Activated CD4-positive, alpha-beta T cell treated with anti-CD3 and anti-CD28 coated beads, Interleukin-2, amount 50 U/mL, for 48 hours (primary cell): ENCODE measurements around the gene TLE4.
"Not testable (repeated sequence)": the region's sequence is repeated elsewhere in the genome, so short reads cannot be mapped to it uniquely, and the experiment has no call there.

Experiments used
- DNase-seq, 2 experiments: peaks; one replicate each; pipeline ENCODE4 v3.0.0-alpha.2; 2020

Gene TLE4

DNA sequence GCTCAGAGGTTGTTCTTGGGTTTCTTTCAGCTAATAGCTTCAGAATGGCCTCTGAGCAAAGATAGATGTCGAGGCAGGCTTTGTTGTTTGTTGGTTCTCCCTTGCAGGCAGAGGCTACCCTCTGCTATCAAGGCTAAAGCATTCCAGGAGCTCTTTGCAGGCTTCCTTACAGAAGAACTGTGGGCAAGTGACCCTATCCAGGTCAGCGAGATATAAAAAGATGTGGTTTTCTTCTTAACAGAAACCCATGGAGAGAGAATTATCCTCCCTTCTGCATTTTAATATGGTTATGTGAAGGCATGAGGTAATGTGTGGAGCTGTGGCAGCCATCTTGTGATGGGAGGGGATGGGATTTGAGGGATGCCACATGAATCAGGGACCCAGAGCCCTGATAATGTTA is 67.0 kb downstream of the TLE4 start:
- no peak for DNase-seq

DNA sequence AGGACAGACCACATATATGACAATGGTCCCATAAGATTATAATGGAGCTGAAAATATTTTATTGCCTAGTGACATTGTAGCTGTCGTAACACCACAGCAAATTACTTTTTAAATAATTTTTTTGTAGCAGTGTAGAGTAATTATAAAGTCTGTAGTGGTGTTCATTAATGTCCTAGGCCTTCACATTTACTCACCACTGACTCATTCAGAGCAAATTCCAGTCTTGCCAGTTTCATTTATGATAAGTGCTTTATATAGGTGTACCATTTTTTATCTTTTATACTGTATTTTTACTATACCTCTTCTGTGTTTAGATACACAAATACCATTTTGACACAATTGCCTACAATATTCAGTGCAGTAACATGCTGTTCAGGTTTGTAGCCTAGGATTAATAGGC is 67.6 kb downstream of the TLE4 start:
- no peak for DNase-seq

DNA sequence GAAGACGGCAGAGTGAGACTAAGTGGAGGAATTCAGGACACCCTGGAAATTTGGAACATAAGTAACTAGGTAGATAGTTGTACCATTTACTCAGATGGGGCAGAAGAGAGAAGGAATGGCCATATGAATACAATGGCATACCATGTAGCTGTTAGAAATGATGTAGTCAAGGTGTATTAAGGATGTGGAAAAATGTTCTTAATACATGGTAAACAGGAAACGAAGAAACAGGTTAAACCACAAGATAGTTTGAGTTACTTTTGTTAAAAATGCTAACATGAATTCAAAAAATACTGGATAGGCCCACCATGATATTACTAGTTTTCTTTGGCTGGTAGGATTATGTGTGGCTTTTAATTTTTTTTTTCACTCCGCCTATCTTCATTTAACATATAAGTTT is 68.3 kb downstream of the TLE4 start:
- DNase-seq: not testable (repeated sequence)

GRCh38 chr9:79641070-79641469 is 69.3 kb downstream of the TLE4 start:
- no peak for DNase-seq

GRCh38 chr9:79642671-79643070 is 70.9 kb downstream of the TLE4 start:
- DNase-seq: no peak

DNA sequence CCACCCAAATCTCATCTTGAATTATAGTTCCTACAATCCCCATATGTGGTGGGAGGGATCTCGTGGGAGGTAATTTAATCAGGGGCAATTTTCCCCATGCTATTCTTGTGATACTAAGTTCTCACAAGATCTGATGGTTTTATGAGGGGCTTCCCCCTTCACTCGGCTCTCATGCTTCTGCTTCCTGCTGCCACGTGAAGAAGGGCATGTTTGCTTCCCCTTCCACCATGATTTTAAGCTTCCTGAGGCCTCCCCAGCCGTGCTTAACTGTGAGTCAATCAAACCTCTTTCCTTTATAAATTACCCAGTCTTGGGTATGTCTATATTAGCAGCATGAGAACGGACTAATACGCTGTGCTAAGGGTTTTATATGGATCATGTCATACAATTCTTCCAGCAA is 72.3 kb downstream of the TLE4 start:
- DNase-seq: no peak

- DNase-seq: no peak
Measured at GRCh38 chr9:79644601-79645000, 72.8 kb downstream of the TLE4 start.

GRCh38 chr9:79645110-79645509 is 73.3 kb downstream of the TLE4 start:
- DNase-seq: no peak

DNA sequence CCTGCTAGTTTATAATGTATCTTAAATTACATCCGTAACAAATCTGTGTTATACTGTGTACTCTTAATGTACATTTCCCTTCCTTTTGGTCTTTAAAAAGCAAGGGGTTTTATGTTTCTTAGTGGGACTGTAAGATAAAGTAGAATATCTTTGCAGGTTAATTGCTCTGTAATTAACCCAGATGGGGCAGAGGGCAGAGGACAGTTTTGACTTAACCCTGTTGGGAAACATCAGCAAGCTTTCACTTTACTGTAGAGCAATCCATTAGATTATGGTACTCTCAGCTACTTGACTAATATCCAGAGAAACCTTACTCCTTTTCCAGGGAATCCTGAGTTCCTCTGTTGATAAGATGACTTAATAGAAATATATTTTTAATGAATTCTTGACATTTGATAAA is 74.3 kb downstream of the TLE4 start:
- DNase-seq: no peak

- no peak for DNase-seq
Measured at GRCh38 chr9:79651251-79651795, 79.6 kb downstream of the TLE4 start.

GRCh38 chr9:79652598-79652997 is 80.8 kb downstream of the TLE4 start:
- no peak for DNase-seq

DNA sequence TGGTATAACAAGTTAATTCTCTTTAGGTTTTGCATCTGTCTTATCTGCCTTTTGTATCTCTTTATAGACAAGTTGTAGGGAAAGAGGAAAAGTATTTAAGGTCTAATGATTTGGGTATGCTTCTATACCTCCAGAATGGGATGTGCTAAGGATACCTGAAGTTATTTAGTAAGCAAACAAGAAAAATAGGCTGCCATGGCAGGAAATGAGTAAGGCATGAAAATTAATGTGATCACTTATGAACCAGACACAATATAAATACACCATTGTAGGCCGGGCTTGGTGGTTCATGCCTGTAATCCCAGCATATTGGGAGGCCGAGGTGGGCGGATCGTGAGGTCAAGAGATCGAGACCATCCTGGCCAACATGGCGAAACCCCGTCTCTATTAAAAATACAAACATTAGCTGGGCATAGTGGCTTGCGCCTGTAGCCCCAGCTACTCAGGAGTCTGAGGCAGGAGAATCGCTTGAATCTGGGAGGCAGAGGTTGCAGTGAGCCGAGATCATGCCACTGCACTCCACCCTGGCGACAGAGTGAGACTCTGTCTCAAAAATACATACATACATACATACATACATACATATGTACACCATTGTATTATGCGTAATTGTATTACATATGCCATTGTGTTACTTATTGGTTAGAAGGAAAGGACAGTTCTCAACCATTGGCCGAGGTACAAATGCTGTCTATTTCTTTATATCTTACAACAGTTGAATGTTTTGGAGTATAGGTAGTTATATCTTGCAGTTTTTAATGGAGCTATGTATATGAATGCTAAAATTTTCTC is 83.0 kb downstream of the TLE4 start:
- DNase-seq: not testable (repeated sequence)

GRCh38 chr9:79655551-79655950 is 83.8 kb downstream of the TLE4 start:
- no peak for DNase-seq

DNA sequence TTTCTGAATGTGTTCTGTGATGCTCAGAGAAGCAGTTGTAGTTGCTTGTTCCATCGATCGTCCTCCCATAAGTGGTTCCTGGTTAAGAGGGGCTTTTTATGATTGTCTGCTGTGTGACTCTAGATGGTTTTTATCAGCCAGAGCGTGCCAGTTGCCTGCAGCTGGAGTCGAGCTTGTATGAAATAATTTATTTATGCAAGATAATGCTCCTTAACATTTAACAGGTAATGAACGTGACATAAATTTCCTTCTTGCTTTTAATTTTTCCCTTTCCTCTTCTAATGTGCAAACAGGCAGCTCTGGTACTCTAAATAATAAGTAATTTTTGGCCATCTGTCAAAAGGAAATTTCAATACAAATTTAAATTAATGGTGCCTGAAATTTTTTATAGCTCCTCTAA is 84.4 kb downstream of the TLE4 start:
- DNase-seq: no peak

GRCh38 chr9:79657891-79658290 is 86.1 kb downstream of the TLE4 start:
- no peak for DNase-seq

- no peak for DNase-seq
Measured at GRCh38 chr9:79658926-79659325, 87.2 kb downstream of the TLE4 start.

GRCh38 chr9:79660615-79661014 is 88.8 kb downstream of the TLE4 start:
- DNase-seq: no peak

- no peak for DNase-seq
Measured at GRCh38 chr9:79661279-79661678, 89.5 kb downstream of the TLE4 start.

- no peak for DNase-seq
Measured at GRCh38 chr9:79661886-79662536, 90.2 kb downstream of the TLE4 start.

GRCh38 chr9:79662537-79662956 is 90.8 kb downstream of the TLE4 start:
- no peak for DNase-seq

DNA sequence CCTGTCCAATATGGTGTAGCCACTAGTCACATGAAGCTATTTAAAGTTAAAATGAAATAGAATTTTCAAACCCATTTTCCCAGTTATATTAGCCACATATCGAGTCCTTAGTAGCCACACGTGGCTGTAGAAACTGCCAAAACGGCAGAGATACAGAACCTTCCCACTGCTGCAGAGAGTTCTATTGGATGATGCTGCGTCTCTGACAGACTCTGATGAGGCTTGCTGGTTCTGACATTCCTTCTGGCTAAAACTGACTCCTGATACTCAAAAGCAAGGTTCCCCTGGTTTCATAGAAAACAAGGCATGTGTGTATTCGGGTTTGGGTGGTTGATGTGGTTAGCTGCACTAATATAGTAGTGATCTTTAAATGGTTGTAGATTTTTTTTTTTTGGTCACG is 91.5 kb downstream of the TLE4 start:
- no peak for DNase-seq

DNA sequence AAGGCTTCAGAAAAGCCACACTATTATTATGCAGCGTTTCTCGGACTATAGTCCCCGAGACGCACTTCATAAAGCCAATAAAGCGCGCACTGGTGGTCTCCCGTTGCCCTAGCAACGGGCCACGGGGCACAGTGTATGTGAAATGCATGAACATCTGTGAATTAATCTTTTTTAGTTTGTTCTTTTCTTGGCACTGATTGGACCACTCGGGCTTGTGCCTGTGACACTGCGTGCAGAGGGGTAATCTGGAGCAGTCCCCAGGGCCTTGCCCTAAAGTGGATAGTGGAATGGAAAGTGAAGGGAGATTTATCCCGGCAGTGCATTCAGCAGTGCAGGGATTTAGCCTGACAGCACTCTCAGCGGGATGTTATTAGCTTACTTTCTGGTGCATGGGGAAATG is 92.1 kb downstream of the TLE4 start:
- no peak for DNase-seq

- no peak for DNase-seq
Measured at GRCh38 chr9:79664375-79664831, 92.6 kb downstream of the TLE4 start.

GRCh38 chr9:79665369-79665768 is 93.6 kb downstream of the TLE4 start:
- DNase-seq: no peak
